Measurements from ENCODE around the gene CXCL14.
A peak's percentile ranks its signal among the peaks of the same experiment; 100 is the strongest.

The CXCL14 gene

GRCh38 chr5:135578685-135579341, at the start of gene CXCL14:
Gene CXCL14 (minus strand): TSS chr5:135578991. CDS start chr5:135578778, 213 bp downstream.
- no peak for DNase-seq (ENCODE audit: extremely low spot score, insufficient read length, low read depth)
- no peak for FAIRE-seq

- FAIRE-seq: no peak
- DNase-seq (ENCODE audit: extremely low spot score, insufficient read length, low read depth): no peak
Observed at GRCh38 chr5:135626636-135627035, 47.8 kb upstream of the CXCL14 start.

GRCh38 chr5:135625961-135626360, 47.2 kb upstream of the CXCL14 start:
- no peak for DNase-seq (ENCODE audit: extremely low spot score, insufficient read length, low read depth)
- FAIRE-seq: no peak

- DNase-seq (ENCODE audit: extremely low spot score, insufficient read length, low read depth) (no peak), FAIRE-seq (no peak)
Observed at GRCh38 chr5:135625486-135625885, 46.7 kb upstream of the CXCL14 start.

- no peak for DNase-seq (ENCODE audit: extremely low spot score, insufficient read length, low read depth)
- FAIRE-seq: no peak
Observed at GRCh38 chr5:135625061-135625460, 46.3 kb upstream of the CXCL14 start.

GRCh38 chr5:135623186-135623715, 44.5 kb upstream of the CXCL14 start:
- FAIRE-seq: no peak

GRCh38 chr5:135615581-135616260, 36.9 kb upstream of the CXCL14 start:
- no peak for DNase-seq (ENCODE audit: extremely low spot score, insufficient read length, low read depth)
- FAIRE-seq: no peak

More at GRCh38 chr5:135623186-135623715, 44.5 kb upstream of the CXCL14 start:
- no peak for DNase-seq (ENCODE audit: extremely low spot score, insufficient read length, low read depth)

GRCh38 chr5:135615171-135615570, 36.4 kb upstream of the CXCL14 start:
- FAIRE-seq: no peak
- DNase-seq (ENCODE audit: extremely low spot score, insufficient read length, low read depth): no peak

GRCh38 chr5:135609981-135610380, 31.2 kb upstream of the CXCL14 start:
- FAIRE-seq (no peak), DNase-seq (ENCODE audit: extremely low spot score, insufficient read length, low read depth) (no peak)

- no peak for DNase-seq (ENCODE audit: extremely low spot score, insufficient read length, low read depth)
Observed at GRCh38 chr5:135608761-135609443, 30.1 kb upstream of the CXCL14 start.

GRCh38 chr5:135608361-135608760, 29.6 kb upstream of the CXCL14 start:
- DNase-seq (ENCODE audit: extremely low spot score, insufficient read length, low read depth): no peak
- no peak for FAIRE-seq

More at GRCh38 chr5:135608761-135609443, 30.1 kb upstream of the CXCL14 start:
- no peak for FAIRE-seq

- no peak for DNase-seq (ENCODE audit: extremely low spot score, insufficient read length, low read depth)
- no peak for FAIRE-seq
Observed at GRCh38 chr5:135606431-135606830, 27.6 kb upstream of the CXCL14 start.

GRCh38 chr5:135605221-135605620, 26.4 kb upstream of the CXCL14 start:
- DNase-seq (ENCODE audit: extremely low spot score, insufficient read length, low read depth): no peak
- FAIRE-seq: no peak

GRCh38 chr5:135604056-135604455, 25.3 kb upstream of the CXCL14 start:
- no peak for FAIRE-seq
- no peak for DNase-seq (ENCODE audit: extremely low spot score, insufficient read length, low read depth)

GRCh38 chr5:135602882-135603721, 24.3 kb upstream of the CXCL14 start:
- DNase-seq (ENCODE audit: extremely low spot score, insufficient read length, low read depth): no peak
- FAIRE-seq: no peak

- DNase-seq (ENCODE audit: extremely low spot score, insufficient read length, low read depth): no peak
- FAIRE-seq: no peak
Observed at GRCh38 chr5:135601466-135601865, 22.7 kb upstream of the CXCL14 start.

GRCh38 chr5:135600971-135601381, 22.2 kb upstream of the CXCL14 start:
- peak; percentile 21 for FAIRE-seq
- no peak for DNase-seq (ENCODE audit: extremely low spot score, insufficient read length, low read depth)

- no peak for FAIRE-seq
- DNase-seq (ENCODE audit: extremely low spot score, insufficient read length, low read depth): no peak
Observed at GRCh38 chr5:135600152-135600570, 21.4 kb upstream of the CXCL14 start.

- DNase-seq (ENCODE audit: extremely low spot score, insufficient read length, low read depth) (no peak), FAIRE-seq (no peak)
Observed at GRCh38 chr5:135599421-135600151, 20.8 kb upstream of the CXCL14 start.
